ENCODE results near the gene GRAP2. TPM values are rescaled to one million over a fixed set of nuclear protein-coding genes. Genes with fewer than 3 reads are reported as not detected.

The GRAP2 gene
- total and polyA plus RNA-seq, 9 of the 15 experiments (the other 6 are each of a cell fraction or from before 2014, with no cell fraction given), result 4.8 to 88.7 (median 60.4) TPM

DNA sequence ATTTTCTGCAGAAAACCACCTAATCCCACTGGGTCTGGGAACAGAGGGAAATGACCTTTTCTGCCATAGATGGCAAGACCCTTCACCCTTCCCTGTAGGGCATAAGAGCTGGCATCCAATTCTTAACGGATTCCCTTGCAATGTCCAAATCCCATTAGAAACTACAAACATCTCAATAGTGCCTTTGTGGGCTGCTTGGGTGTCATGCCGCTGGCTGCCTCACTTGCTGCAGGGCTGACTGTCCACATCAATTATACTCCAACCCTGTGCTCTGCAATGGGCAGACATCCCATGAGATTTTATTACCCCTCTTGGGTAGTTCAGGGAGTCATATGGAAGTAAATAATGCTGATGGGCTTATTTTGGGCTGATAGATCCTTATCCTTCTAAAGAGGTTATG, 7.3 kb downstream of the GRAP2 start (continued):
- TF ChIP-seq, protein P1, sequence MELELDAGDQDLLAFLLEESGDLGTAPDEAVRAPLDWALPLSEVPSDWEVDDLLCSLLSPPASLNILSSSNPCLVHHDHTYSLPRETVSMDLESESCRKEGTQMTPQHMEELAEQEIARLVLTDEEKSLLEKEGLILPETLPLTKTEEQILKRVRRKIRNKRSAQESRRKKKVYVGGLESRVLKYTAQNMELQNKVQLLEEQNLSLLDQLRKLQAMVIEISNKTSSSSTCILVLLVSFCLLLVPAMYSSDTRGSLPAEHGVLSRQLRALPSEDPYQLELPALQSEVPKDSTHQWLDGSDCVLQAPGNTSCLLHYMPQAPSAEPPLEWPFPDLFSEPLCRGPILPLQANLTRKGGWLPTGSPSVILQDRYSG (tag; conservative IDR thresholded peaks at IDR 0.05; ENCODE audit: low read depth), result no peak
- no peak for TF ChIP-seq ARHGAP35 (IDR thresholded peaks at IDR 0.05; ENCODE audit: partially characterized antibody)
- TF ChIP-seq ZNF354B (CRISPR knock-in tag; IDR thresholded peaks at IDR 0.05), result no peak

DNA sequence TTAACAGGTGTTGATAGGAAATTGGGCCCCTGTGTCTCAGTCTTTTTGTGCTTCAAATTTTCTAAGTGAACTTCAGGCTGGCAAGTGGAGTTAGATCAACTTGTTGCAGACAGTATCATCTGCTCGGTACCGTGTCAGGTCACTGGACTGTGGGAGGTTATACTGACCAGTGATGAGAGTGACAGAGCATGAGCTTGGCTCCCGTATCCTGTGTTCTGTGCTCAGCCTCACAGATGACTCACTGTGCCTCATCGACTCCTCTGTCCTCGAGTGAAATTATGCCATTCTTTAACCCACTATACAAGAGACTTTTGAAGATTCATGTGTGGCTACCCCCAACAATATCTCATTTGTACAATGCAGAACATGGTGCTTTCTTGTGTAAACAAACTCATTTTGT, 7.9 kb downstream of the GRAP2 start:
- Histone ChIP-seq H3K9me1 (ENCODE audit: control insufficient read depth, insufficient read depth, low read length) (no peaks in the 10 kb centered on the region), H2AFZ (ENCODE audit: low read depth, low read length) (peak overlapping the region; percentile 38), H3K36me3 (ENCODE audit: control insufficient read depth, insufficient read depth, low read length) (no peaks in the 10 kb centered on the region), H3K79me2 (ENCODE audit: control insufficient read depth, insufficient read depth, low read length) (peaks cover 85% of the 10 kb centered on the region; the same call in 2 of the 3 replicates), H4K20me1 (replicated peaks; ENCODE audit: control insufficient read depth, insufficient read depth, low read length) (no peaks in the 10 kb centered on the region), H3K27me3 (ENCODE audit: control insufficient read depth in 2 of 2, insufficient read depth in 2 of 2, low read length in 2 of 2) (no peaks in the 10 kb centered on the region), H3K9ac (ENCODE audit: insufficient read depth in 1 of 2, low read depth in 2 of 2, low read length in 2 of 2) (no peak overlapping the region; a peak in 1 of 4 replicates), H3K4me3 (no peak overlapping the region), H3K4me1 (replicated peaks in 1 of 2; ENCODE audit: control insufficient read depth in 2 of 2, insufficient read depth in 2 of 2, low read length in 2 of 2) (peaks cover 0 to 18% of the 10 kb centered on the region in 2 experiments), H3K9me3 (replicated peaks; ENCODE audit: control insufficient read depth, insufficient read depth, low read depth, low read length) (no peaks in the 10 kb centered on the region), H3K4me2 (ENCODE audit: insufficient read depth, low read length) (peak overlapping the region; percentile 38; the same call in 1 of the 2 replicates), H3K27ac (ENCODE audit: extremely low read depth, low read depth, low read length) (peak overlapping the region; percentile 46; the same call in 1 of the 3 replicates)
- intact Hi-C loops (cut with micrococcal nuclease), result no loop called here
- WGBS (ENCODE audit: insufficient coverage, low coverage, missing lambda C conversion rate), result 2% methylated on average over 5 of the region's 5 CpGs
- CTCF ChIA-PET (ENCODE audit: low intra/inter-chr PET ratio), result no interaction called here
- ATAC-seq, result peak; percentile 81
- peak; percentile 22 to 73 (median 31) for DNase-seq (ENCODE audit: extremely low read depth in 1 of 4, low spot score in 3 of 4)
- in situ Hi-C loops (cut with MboI), result no loop called here
- peak; percentile 90 for FAIRE-seq
- POLR2A ChIA-PET, result interaction anchor here (1.3 kb wide), 1 partner anchor 68 kb away, joined by 3 read pairs; no protein-coding TSS in a partner anchor
- no TSS peak for BruUV-seq (replicated peaks)
- TF ChIP-seq TEAD2 (tag; IDR thresholded peaks at IDR 0.05) (no peak), CCAR2 (IDR thresholded peaks at IDR 0.05; ENCODE audit: low read depth, low read length) (no peak), HOXB6 (CRISPR knock-in tag; IDR thresholded peaks at IDR 0.05; ENCODE audit: borderline replicate concordance) (no peak), ZNF79 (CRISPR knock-in tag; IDR thresholded peaks at IDR 0.05; ENCODE audit: low read depth) (no peak), KLF16 (IDR thresholded peaks at IDR 0.05) (no peak), DACH1 (IDR thresholded peaks at IDR 0.05; ENCODE audit: partially characterized antibody) (no peak), SMAD2 (IDR thresholded peaks at IDR 0.05; ENCODE audit: low read depth, low read length) (no peak)
- TF ChIP-seq, protein P2, sequence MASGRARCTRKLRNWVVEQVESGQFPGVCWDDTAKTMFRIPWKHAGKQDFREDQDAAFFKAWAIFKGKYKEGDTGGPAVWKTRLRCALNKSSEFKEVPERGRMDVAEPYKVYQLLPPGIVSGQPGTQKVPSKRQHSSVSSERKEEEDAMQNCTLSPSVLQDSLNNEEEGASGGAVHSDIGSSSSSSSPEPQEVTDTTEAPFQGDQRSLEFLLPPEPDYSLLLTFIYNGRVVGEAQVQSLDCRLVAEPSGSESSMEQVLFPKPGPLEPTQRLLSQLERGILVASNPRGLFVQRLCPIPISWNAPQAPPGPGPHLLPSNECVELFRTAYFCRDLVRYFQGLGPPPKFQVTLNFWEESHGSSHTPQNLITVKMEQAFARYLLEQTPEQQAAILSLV (tag; IDR thresholded peaks at IDR 0.05), result no peak
- TF ChIP-seq, protein P3, sequence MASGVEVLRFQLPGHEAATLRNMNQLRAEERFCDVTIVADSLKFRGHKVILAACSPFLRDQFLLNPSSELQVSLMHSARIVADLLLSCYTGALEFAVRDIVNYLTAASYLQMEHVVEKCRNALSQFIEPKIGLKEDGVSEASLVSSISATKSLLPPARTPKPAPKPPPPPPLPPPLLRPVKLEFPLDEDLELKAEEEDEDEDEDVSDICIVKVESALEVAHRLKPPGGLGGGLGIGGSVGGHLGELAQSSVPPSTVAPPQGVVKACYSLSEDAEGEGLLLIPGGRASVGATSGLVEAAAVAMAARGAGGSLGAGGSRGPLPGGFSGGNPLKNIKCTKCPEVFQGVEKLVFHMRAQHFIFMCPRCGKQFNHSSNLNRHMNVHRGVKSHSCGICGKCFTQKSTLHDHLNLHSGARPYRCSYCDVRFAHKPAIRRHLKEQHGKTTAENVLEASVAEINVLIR (CRISPR knock-in tag; IDR thresholded peaks at IDR 0.05), result no peak
- TF ChIP-seq, protein P4, sequence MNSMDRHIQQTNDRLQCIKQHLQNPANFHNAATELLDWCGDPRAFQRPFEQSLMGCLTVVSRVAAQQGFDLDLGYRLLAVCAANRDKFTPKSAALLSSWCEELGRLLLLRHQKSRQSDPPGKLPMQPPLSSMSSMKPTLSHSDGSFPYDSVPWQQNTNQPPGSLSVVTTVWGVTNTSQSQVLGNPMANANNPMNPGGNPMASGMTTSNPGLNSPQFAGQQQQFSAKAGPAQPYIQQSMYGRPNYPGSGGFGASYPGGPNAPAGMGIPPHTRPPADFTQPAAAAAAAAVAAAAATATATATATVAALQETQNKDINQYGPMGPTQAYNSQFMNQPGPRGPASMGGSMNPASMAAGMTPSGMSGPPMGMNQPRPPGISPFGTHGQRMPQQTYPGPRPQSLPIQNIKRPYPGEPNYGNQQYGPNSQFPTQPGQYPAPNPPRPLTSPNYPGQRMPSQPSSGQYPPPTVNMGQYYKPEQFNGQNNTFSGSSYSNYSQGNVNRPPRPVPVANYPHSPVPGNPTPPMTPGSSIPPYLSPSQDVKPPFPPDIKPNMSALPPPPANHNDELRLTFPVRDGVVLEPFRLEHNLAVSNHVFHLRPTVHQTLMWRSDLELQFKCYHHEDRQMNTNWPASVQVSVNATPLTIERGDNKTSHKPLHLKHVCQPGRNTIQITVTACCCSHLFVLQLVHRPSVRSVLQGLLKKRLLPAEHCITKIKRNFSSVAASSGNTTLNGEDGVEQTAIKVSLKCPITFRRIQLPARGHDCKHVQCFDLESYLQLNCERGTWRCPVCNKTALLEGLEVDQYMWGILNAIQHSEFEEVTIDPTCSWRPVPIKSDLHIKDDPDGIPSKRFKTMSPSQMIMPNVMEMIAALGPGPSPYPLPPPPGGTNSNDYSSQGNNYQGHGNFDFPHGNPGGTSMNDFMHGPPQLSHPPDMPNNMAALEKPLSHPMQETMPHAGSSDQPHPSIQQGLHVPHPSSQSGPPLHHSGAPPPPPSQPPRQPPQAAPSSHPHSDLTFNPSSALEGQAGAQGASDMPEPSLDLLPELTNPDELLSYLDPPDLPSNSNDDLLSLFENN (IDR thresholded peaks at IDR 0.05; ENCODE audit: low read depth in 2 of 2, low read length in 2 of 2), result no peak

Measured in K562 (cell line).